Measurements from ENCODE around the gene RNF180. TPM values are rescaled to one million over a fixed set of nuclear protein-coding genes. Genes with fewer than 3 reads are reported as not detected.

Gene RNF180
- total and polyA plus RNA-seq, 2 of the 8 experiments (the other 6 are each of a cell fraction or from before 2014, with no cell fraction given) = 0.39 to 2.3 TPM

DNA sequence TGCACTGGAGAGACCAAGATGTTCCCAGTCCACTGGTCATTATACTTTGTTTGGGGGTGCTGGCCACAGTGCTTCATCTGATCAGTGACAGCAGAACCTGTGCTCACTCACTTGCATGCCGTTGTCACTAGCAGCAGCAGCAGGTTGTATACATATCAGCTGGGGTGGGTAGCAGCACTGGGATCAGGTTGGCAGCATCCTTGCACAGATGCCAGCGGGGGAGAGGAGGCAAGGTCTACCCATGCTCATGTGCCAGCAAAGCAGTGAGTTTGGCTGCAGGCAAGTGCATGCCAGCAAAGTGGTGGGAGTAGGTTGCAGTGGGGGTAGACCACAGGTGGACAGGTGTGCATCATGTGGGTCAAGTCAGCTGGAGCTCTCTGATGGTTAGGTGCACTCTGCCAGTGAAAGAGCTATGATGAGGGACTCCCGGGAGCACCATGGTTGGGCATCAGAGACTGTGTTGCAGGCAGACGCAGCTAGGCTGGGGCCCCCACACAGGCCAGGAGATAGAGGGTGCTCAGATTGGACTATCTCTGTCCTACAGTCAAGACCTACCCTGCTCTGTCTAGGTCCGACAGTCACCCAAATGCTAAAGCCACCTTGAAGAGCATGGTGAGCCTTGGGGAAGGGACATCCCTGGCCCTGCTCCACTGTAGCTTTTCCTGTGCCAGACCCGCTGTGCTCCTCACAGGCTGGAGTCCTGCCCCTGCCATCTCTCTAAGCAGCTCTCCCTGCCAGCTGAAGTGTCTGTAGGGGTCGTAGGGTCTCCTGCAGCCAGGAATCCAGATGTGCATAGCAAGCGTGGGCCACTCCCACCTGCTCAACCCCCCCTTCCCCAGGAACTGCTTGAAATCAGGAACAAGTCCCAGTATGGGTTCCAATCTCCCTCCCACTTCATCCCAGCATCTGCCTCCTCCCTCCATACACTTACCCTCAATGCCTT, 119.8 kb downstream of the RNF180 start (continued):
- no peak for TF ChIP-seq NANOG (IDR thresholded peaks at IDR 0.05; ENCODE audit: insufficient read depth, low read depth, low read length, poor library complexity, severe bottlenecking)
- no peak for TF ChIP-seq SUZ12 (IDR thresholded peaks at IDR 0.05; ENCODE audit: low read length)
- no peak for TF ChIP-seq FOSL1 (IDR thresholded peaks at IDR 0.05; ENCODE audit: insufficient read depth, low read depth, low read length)
- TF ChIP-seq CHD2 (IDR thresholded peaks at IDR 0.05; ENCODE audit: low read length) = no peak
